Esophagus muscularis mucosa (tissue), 3 donors: ENCODE data around the gene LRRC7.

Experiments
- CTCF ChIP-seq, 3 experiments: fragments of 200-600 bp in 2 of 3; fragments of 450-650 bp in 1 of 3; sonication (generic) in 2 of 3; IDR thresholded peaks; one replicate each; pipeline ENCODE4 v1.5.1; 2017 to 2019; ENCODE audit warnings: antibody characterized with exemption in 3 of 3, mild to moderate bottlenecking in 2 of 3, moderate library complexity in 1 of 3
- POLR2AphosphoS5 ChIP-seq, 2 donors: sonication (generic); formaldehyde crosslinking; IDR thresholded peaks; one replicate each; pipeline ENCODE4 v1.6.1; 2017; ENCODE audit warnings: antibody characterized with exemption in 2 of 2

GRCh38 chr1:69728206-69728605, 160.5 kb downstream of the LRRC7 start:
- TF ChIP-seq CTCF (IDR thresholded peaks at IDR 0.05): no peak
- no peak for TF ChIP-seq POLR2AphosphoS5 (IDR thresholded peaks at IDR 0.05)
